PC-9 (cell line): Measurements from ENCODE around the gene ATP5MC2.

Experiments
- EZH2 ChIP-seq: fragments of 200-600 bp; sonication (generic); IDR thresholded peaks from 2 replicates; pipeline ENCODE4 v1.8.0; 2017; ENCODE audit warnings: antibody characterized with exemption, low read depth
- TF ChIP-seq, protein P1 (sequence below): fragments of 200-600 bp; sonication (generic); conservative IDR thresholded peaks from 2 replicates; pipeline ENCODE4 v1.6.1; 2017; ENCODE audit warnings: mixed run types, antibody characterized with exemption, mild to moderate bottlenecking, moderate library complexity

GRCh38 chr12:53617700-53618099 lies 58.2 kb downstream of the ATP5MC2 start:
- TF ChIP-seq, protein P1, sequence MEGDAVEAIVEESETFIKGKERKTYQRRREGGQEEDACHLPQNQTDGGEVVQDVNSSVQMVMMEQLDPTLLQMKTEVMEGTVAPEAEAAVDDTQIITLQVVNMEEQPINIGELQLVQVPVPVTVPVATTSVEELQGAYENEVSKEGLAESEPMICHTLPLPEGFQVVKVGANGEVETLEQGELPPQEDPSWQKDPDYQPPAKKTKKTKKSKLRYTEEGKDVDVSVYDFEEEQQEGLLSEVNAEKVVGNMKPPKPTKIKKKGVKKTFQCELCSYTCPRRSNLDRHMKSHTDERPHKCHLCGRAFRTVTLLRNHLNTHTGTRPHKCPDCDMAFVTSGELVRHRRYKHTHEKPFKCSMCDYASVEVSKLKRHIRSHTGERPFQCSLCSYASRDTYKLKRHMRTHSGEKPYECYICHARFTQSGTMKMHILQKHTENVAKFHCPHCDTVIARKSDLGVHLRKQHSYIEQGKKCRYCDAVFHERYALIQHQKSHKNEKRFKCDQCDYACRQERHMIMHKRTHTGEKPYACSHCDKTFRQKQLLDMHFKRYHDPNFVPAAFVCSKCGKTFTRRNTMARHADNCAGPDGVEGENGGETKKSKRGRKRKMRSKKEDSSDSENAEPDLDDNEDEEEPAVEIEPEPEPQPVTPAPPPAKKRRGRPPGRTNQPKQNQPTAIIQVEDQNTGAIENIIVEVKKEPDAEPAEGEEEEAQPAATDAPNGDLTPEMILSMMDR = no peak
- no peak for TF ChIP-seq EZH2
